ENCODE data around the gene ASMT.
"Not testable (repeated sequence)": the region's sequence is repeated elsewhere in the genome, so short reads cannot be mapped to it uniquely, and the experiment has no call there.

ASMT gene

DNA sequence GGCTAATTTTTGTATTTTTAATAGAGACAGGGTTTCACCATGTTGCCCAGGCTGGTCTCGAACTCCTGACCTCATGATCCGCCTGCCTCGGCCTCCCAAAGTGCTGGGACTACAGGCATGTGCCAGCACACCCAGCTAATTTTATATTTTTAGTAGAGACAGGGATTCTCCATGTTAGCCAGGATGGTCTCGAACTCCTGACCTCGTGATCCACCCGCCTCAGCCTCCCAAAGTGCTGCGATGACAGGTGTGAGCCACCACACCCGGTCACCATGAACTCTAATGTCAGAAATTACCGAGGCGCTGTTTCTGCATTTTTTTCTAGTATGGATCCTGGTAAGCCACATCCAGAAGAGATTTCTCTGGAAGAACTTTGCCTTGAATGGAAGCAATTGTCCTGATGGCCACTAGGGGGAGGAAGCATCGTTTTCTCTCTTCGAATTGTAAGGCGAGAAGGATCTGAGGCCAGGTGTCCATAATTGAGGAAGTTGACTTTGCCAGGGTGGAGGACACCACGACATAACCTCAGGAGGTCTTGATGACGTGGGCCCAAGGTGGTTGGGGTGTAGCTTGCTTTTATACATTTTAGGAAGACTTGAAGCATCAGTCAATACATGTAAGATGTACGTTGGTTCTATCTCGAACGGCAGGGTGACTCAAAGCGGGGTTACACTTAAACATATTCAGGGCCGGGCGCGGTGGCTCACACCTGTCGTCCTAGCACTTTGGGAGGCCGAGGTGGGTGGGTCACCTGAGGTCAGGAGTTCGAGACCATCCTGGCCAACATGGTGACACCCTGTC lies 37.4 kb downstream of the ASMT start:
- peak; percentile 62 for DNase-seq (ENCODE audit: low spot score)

DNA sequence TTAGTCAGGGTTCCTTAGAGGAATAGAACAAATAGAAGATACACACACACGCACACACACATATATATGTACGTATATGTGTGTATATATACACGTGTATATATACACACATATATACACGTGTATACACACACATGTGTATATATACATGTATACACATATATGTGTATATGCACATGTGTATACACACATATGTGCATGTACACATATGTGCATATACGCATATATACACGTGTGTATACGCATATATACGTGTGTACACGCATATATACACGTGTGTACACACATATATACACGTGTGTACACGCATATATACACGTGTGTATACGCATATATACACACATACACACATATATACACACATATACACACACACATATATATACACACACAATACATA lies 41.5 kb downstream of the ASMT start:
- DNase-seq (ENCODE audit: low spot score) = no peak

DNA sequence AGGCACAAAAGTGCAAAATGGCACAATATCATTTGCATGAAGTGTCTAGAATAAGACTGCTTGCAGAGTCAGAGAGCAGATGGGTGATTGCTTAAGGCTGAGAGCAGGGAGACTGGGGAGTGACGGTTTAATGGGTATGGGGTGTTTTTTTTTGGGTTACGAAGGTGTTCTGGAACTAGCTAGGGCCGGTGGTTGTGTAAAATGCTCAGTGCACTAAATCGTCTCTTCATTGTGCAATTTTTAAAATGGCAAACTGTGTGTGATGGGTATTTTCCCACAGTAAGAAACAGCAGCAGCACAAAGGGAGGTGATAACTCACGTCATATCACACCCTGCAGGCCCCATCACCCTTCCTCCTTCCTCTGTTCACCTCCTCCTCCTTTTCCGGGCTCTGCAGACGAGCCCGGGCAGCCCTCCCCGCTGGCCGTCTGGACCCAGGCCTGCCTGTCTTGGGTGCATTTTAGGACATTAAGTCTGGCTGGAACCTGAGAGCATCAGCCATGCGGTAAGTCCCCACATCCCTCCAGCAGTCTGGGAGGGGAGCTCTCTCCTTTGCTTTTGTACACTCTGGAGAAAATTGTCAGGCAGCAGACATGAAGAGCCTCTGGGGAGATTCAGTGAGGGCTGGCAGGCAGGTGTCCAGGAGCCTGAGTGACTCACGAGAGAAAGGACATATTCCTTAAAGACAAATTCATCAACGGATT lies 42.7 kb downstream of the ASMT start:
- DNase-seq (ENCODE audit: low spot score) = peak; percentile 56

DNA sequence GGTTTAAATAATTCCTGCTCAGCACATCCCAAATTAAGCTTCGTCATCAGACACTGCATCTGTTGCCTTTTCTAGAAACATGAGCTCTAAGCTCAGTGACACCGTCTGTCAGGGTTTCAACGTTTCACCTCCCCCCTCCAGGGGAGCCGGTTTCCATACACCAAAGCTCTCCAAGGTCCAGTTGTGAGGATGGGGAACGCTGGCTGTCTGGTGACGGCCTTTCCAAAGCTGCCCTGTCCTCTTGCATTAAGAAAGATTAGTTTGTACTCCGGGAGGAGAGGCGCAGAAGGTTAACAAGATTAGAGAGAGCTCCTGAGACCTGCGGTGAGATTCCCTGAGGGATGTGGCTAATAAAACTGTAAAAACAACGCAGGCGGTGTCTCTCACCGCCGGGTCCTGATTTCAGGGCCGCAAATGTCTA lies 43.2 kb downstream of the ASMT start:
- no peak for DNase-seq (ENCODE audit: low spot score)

DNA sequence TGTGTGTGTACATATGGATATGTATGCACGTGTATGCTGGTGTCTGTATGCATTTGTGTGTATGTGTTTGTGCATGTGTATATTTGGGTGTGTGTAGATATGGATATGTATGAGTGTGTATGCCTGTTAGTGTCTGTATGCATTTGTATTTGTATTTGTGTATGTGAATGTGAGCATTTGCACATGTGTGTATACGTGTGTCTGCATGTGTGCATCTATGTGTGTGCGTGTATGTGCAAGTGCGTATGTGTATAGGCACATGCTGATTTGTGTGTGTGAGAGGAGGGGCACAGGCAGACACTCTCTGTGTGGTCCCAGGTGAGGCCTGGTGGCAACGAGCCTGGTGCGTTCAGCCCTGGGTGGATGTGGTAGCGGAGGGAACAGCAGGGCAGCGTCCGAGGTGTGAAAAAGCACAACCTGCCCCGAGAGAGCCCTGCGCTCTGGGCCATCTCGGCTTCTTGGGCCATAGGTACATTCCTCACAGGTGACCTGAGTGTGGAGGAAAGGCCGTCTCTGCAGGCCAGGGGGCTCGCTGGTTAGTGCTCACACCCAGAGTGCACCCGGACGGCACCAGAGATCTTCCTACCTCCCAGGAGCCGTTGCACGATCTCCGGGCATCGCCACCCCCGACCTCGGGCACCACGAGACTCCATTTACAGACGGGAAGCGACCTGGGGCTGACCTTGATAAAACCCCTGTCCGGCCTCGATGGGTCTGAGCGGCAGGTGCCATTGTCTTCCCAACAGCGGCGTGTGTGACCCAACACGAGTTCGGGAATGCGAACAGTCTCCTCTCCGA lies 45.0 kb downstream of the ASMT start:
- no peak for DNase-seq (ENCODE audit: low spot score)

DNA sequence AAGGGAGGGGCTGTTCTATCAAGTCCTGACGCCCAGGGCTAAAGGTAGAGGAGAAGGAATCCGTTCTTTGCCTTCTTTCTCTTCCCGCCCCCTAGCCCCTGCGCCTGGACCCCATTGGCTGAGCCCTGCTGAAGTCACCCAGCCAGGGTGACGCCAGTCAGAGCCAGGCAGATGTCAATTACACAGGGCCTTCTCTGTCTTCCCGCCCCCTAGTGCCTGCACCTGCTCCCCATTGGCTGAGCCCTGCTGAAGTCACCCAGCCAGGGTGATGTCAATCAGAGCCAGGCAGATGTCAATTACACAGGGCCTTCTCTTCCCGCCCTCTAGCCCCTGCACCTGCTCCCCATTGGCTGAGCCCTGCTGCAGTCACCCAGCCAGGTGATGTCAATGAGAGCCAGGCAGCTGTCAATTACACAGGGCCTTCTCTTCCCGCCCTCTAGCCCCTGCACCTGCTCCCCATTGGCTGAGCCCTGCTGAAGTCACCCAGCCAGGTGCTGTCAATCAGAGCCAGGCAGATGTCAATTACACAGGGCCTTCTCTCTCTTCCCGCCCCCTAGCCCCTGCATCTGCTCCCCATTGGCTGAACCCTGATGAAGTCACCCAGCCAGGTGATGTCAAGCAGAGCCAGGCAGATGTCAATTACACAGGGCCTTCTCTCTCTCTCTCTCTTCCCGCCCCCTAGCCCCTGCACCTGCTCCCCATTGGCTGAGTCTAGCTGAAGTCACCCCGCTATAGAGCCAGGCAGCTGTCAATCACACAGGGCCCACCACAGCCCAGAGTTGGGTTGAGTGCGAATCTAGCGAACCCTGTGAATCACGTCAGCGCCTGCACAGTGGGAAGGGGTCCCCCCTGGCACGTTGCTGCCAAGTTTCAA lies 46.4 kb downstream of the ASMT start:
- DNase-seq (ENCODE audit: low spot score) = no peak

DNA sequence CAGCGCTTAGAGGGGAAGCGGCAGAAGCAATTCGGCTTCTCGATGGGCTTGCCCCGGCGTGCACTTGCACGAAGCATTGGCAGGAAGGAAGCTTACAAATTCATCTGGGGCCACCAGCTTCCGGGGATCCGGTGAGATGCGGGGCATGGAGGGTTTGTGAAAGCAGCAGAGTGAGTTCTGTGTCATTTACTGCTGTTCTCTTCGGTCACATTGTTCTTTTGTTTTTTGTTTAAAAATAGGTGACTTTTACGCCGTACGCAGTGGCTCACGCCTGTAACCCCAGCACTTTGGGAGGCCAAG lies 47.0 kb downstream of the ASMT start:
- DNase-seq (ENCODE audit: low spot score) = no peak

DNA sequence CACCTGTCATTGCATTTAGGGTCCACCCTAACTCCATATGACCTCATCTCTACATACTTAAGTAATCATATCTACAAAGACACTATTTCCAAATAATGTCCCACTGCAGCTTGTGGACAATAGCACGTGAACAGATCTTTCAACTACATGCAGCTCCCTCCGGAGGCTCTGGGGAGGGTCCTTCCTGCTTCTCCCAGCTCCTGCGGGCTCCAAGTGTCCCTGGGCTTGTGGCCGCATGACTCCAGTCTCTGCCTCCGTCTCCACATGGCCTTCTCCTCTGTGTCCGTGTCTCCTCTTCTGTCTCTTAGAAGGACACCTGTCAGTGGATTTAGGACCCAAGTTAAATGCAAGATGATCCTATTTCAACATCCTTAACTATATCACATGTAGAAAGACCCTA lies 52.7 kb downstream of the ASMT start:
- DNase-seq (ENCODE audit: low spot score) = no peak

DNA sequence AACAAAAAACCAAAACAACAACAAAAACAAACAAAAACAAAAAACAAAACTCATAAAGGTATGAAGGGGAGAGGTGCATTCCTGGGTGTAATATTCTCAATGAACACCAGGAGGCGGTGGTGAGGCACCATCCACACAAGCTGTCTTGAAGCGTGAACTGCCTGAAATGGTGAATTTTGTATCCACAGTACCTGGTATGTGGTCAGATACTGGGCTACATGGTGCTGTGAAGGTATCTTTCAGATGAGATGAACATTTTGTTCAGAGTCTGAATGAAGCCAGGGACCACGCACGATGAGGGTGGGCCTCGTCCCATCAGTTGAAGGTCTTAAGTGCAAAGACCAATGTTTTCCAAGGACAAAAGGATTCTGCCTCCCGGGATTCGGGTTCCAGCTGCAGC lies 58.5 kb downstream of the ASMT start:
- peak; percentile 19 for DNase-seq (ENCODE audit: low spot score)

DNA sequence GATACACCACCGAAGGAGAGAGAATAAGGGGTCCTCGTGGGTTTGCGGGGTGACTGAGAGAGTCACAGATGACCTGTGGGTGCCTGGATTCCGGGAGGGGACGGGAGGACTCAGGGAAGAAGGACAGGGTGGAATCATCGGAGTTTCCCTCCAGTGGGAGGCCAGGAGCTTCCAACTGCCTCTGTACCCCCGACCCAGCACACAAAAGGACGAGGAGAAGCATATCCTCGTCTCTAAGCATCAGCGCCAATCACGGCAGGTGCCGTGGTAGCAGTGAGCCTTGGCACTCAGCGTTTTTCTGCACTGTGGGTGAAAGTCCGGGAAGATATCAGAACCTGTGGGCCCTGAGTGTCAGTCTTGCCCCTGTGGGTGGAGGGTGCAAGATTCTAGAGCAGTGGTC lies 62.0 kb downstream of the ASMT start:
- DNase-seq (ENCODE audit: low spot score) = no peak

DNA sequence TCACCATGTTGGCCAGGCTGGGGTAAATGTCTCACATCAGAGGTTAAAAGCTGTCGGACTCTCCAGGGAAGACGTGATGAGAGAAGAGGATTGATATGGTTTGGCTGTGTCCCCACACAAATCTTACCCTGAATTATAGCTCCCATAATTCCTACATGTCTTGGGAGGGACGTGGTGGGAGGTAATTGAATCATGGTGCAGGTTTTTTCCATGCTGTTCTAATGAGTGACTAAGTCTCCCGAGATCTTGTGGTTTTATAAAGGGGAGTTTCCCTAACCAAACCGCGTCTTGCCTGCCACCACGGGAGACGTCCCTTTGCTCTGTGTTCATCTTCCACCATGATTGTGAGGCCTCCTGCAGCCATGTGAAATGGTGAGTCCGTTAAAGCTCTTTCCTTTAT lies 64.4 kb downstream of the ASMT start:
- DNase-seq (ENCODE audit: low spot score) = peak; percentile 14

DNA sequence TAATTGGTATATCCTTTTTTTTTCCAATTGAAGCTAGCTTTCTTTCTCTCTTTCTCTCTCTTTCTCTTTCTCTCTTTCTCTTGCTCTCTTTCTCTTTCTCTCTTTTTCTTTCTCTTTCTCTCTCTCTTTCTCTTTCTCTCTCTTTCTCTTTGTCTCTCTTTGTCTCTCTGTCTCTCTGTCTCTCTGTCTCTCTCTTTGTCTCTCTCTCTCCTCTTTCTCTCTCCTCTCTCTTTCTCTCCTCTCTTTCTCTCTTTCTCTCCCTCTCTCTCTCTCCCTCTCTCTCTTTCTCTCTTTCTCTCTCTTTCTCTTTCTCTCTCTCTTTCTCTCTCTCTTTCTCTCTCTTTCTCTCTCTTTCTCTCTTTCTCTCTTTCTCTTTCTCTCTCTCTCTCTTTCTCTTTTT lies 66.6 kb downstream of the ASMT start:
- DNase-seq (ENCODE audit: low spot score) = no peak

DNA sequence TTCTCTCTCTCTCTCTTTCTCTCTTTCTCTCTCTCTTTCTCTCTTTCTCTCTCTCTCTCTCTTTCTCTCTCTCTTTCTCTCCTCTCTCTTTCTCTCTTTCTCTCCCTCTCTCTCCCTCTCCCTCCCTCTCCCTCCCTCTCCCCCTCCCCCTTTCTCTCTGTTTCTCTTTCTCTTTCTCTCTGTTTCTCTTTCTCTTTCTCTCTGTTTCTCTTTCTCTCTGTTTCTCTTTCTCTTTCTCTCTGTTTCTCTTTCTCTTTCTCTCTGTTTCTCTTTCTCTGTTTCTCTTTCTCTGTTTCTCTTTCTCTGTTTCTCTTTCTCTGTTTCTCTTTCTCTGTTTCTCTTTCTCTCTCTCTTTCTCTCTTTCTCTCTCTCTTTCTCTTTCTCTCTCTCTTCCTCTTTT lies 67.0 kb downstream of the ASMT start:
- not testable (repeated sequence) for DNase-seq (ENCODE audit: low spot score)

DNA sequence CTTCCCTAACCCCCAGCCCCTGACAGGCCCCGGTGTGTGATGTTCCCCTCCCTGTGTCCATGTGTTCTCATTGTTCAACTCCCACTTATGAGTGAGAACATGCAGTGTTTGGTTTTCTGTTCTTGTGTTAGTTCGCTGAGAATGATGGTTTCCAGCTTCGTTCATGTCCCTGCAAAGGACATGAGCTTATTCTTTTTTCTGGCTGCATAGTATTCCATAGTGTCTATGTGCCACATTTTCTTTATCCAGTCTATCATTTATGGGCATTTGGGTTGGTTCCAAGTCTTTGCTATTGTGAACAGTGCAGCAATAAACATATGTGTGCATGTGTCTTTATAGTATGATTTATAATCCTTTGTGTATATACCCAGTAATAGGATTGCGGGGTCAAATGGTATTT lies 67.6 kb downstream of the ASMT start:
- not testable (repeated sequence) for DNase-seq (ENCODE audit: low spot score)

DNA sequence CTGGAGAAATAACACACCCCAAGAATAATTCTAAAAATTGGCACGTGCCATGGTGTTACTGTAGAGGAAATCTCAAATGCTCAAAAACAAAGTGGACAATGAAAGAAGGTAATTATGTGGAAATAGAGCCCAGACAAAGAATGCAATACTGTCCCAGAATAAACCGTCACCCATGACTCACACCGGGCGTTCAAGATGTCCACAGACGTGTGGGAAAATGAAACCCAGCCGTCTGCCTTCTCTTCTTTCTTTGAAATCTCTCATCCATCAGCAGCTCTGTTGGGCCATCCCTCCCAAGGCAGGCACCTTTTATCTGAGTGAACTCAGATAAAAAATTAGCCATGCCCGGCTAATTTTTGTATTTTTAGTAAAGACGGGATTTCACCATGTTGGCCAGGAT lies 70.0 kb downstream of the ASMT start:
- DNase-seq (ENCODE audit: low spot score) = not testable (repeated sequence)

DNA sequence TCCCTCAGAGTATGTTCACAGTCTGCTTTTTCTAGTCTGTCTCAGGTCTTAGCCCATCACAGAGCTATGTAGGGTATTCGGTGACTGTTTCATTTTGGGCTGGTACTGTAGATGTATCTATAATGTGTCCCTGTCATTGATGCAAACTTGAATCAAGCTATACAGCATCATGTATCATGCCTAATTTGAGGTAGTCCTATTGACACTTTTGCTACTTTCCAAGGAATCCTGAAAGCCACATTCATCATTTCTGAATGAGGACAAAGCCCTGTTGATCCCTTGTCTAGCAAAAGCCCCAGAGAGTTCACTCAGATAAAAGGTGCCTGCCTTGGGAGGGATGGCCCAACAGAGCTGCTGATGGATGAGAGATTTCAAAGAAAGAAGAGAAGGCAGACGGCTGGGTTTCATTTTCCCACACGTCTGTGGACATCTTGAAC lies 70.6 kb downstream of the ASMT start:
- not testable (repeated sequence) for DNase-seq (ENCODE audit: low spot score)

DNA sequence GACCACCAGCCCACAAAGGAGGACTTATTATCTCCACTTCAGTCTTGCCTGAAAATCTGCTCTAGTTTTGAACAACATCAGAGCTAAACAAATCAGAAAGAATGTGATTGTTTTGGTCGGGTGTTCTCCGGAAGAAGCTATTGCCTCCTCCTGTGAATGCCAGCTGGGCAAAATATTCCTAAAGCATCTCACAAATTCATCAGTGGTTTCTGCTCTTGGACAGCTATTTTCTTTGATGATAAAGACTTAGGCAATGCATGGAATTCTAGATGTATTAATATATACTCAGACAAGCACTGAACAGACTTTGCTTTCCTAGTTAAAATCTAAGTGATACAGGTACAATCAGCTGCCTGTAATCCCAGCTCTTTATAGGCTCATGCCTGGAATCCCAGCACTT lies 71.8 kb downstream of the ASMT start:
- no peak for DNase-seq (ENCODE audit: low spot score)
